NCI-H2029 (cell line): ENCODE results near the gene NT5E.
"Not testable (repeated sequence)": the region's sequence is repeated elsewhere in the genome, so short reads cannot be mapped to it uniquely, and the experiment has no call there.

Experiments used
- DNase-seq: peaks from one replicate; lab custom pipeline; 2025; lab: John Stamatoyannopoulos, UW

The NT5E gene

GRCh38 chr6:85449818-85450759 lies at the start of gene NT5E:
Gene NT5E (plus strand): TSS chr6:85450083. CDS start chr6:85450140, 57 bp downstream.
- DNase-seq = no peak

- no peak for DNase-seq
Measured at GRCh38 chr6:85400331-85400730, 49.6 kb upstream of the NT5E start.

- DNase-seq = no peak
Measured at GRCh38 chr6:85401186-85402021, 48.5 kb upstream of the NT5E start.

- no peak for DNase-seq
Measured at GRCh38 chr6:85402071-85402470, 47.8 kb upstream of the NT5E start.

GRCh38 chr6:85402922-85403321 lies 47.0 kb upstream of the NT5E start:
- DNase-seq = no peak

GRCh38 chr6:85403331-85404015 lies 46.4 kb upstream of the NT5E start:
- DNase-seq = no peak

GRCh38 chr6:85404016-85404563 lies 45.8 kb upstream of the NT5E start:
- not testable (repeated sequence) for DNase-seq

- no peak for DNase-seq
Measured at GRCh38 chr6:85404564-85405174, 45.2 kb upstream of the NT5E start.

GRCh38 chr6:85405175-85405852 lies 44.6 kb upstream of the NT5E start:
- no peak for DNase-seq

GRCh38 chr6:85405853-85406198 lies 44.1 kb upstream of the NT5E start:
- no peak for DNase-seq

- no peak for DNase-seq
Measured at GRCh38 chr6:85406641-85407075, 43.2 kb upstream of the NT5E start.

GRCh38 chr6:85408039-85408438 lies 41.8 kb upstream of the NT5E start:
- DNase-seq = no peak

GRCh38 chr6:85412911-85413430 lies 36.9 kb upstream of the NT5E start:
- DNase-seq = no peak

GRCh38 chr6:85416049-85416448 lies 33.8 kb upstream of the NT5E start:
- no peak for DNase-seq

- DNase-seq = no peak
Measured at GRCh38 chr6:85416766-85417165, 33.1 kb upstream of the NT5E start.

- DNase-seq = no peak
Measured at GRCh38 chr6:85417336-85417735, 32.5 kb upstream of the NT5E start.

GRCh38 chr6:85418059-85418458 lies 31.8 kb upstream of the NT5E start:
- no peak for DNase-seq

GRCh38 chr6:85419046-85419759 lies 30.7 kb upstream of the NT5E start:
- no peak for DNase-seq

GRCh38 chr6:85420551-85420950 lies 29.3 kb upstream of the NT5E start:
- no peak for DNase-seq

GRCh38 chr6:85421181-85421580 lies 28.7 kb upstream of the NT5E start:
- DNase-seq = no peak
